Fibroblast of pulmonary artery (primary cell): ENCODE measurements around the gene CACNA2D3.

Experiments used
- DNase-seq: peaks from one replicate; pipeline ENCODE4 v3.0.0-alpha.2; 2010; ENCODE audit warnings: low read depth
- H3K4me3 ChIP-seq: replicated peaks from 2 replicates; pipeline ENCODE4 v1.5.1; 2011; ENCODE audit warnings: low read depth, mild to moderate bottlenecking, control low read depth, low read length, moderate library complexity
- TF ChIP-seq, protein P1 (sequence below): IDR thresholded peaks from 2 replicates; pipeline ENCODE4 v1.5.1; 2011; ENCODE audit warnings: mild to moderate bottlenecking, control low read depth, low read length, inconsistent platforms; ENCODE audit errors: missing control alignments

The CACNA2D3 gene

DNA sequence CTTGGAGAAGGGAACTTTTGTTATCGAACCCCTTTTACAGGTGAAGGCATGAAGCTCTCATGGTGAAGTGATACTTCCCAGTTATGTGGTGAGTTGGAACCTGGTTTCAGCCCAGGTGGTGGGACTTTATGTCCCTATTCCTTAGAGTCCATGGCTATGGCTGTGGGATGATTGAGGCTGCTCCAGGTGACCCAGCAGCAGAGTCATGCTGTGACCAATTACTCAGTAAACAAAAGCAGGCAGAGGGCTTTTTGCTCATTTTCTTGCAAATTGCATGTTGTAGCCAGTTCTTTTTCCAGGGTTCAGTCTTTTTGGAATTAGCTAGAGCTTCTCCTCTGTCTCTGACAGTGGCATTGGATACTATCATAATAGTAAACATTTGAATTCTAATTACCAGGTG lies 70.7 kb downstream of the CACNA2D3 start:
- TF ChIP-seq, protein P1, sequence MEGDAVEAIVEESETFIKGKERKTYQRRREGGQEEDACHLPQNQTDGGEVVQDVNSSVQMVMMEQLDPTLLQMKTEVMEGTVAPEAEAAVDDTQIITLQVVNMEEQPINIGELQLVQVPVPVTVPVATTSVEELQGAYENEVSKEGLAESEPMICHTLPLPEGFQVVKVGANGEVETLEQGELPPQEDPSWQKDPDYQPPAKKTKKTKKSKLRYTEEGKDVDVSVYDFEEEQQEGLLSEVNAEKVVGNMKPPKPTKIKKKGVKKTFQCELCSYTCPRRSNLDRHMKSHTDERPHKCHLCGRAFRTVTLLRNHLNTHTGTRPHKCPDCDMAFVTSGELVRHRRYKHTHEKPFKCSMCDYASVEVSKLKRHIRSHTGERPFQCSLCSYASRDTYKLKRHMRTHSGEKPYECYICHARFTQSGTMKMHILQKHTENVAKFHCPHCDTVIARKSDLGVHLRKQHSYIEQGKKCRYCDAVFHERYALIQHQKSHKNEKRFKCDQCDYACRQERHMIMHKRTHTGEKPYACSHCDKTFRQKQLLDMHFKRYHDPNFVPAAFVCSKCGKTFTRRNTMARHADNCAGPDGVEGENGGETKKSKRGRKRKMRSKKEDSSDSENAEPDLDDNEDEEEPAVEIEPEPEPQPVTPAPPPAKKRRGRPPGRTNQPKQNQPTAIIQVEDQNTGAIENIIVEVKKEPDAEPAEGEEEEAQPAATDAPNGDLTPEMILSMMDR, result no peak
- no peak overlapping the region for H3K4me3 ChIP-seq
- no peak for DNase-seq

DNA sequence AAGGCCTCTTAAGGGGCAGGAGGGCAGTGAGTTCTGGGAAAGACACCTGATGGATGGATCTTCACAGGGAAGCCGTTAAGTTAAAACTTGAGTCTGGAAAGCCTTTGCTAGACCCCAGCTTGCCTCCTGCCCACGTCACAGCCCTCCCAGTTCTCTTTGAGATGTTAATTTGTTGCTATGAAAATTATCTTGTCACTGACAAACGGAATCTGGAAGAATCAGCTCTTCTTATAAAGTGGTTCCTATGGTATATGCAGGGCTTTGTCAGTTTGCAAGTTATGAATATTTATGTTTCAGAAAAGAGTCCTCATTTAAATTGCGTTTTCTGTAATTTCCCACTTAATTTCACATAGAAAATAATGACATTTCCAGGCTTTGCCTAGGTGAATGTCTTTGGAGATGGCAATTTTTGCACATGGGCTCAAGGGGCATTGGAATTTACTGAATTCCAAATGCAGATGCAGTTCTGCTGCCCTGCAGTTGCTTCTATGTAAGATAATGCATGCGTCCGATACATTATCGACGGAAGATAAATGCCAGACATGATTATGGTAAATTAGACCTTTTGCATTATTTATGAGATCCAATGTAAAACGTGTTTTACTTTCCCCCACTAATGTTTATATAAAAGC lies 74.1 kb downstream of the CACNA2D3 start:
- TF ChIP-seq, protein P1, result no peak
- no peak for DNase-seq

DNA sequence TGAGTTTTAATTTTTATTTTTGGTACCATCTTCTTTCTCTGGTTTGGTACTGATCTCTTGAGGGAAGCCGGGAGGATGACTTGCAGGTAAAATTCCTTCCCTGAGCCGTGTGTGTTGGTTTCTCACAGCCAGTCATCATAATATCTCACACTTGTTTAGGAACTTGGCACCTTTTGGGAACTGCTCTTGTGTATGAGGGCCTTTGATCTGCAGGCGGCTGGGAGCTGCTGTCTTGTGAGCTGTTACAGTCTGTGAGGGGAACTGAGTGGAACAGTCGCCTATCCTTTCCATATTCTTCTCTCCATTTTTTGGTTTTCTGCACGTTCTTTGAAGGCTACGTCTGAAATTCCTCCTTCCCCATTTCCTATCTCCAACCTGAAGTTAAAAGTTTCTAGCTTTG lies 75.2 kb downstream of the CACNA2D3 start:
- DNase-seq, result no peak
- TF ChIP-seq, protein P1, result no peak
- no peak overlapping the region for H3K4me3 ChIP-seq

More for the DNA sequence above, 74.1 kb downstream of the CACNA2D3 start:
- no peak overlapping the region for H3K4me3 ChIP-seq

DNA sequence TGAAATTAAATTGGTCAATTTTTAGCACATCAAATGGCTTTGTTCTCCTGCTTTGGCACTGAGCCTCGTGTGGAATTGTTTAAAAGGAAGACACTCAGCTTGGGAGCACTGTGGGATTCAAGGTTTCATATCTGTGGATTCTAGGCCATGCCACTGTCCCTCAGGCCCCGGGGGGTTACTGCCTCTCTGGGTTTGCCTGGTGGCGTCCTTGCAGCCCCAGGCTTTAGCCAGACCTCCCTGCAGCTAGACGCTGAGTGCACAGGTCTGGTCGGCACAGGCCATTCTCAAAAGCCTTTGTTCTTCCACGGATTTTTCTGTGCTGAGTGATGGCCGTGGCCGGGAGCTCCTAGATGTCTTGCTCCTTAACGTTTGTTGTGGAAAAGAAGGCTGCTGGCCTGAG lies 76.2 kb downstream of the CACNA2D3 start:
- TF ChIP-seq, protein P1, result no peak

DNA sequence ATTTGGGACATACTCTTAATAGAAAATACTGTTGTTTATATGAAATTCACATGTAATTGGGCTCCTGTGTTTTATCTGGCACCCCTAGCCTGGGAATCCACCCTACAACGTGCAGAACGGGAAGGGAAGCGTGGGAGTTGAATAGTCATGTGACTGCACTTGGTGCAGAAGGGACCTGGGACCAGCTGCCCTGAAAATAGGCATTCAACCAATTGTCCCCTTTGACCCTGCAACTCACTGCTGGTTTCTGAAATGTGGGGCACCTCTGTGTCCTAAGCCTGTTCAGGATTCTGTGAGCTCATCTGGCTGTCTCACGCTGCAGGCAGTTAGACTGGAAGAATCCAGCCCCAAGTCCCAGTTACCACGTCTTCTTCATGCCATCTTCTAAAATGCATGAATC lies 79.7 kb downstream of the CACNA2D3 start:
- TF ChIP-seq, protein P1, result no peak
- H3K4me3 ChIP-seq, result no peak overlapping the region
- DNase-seq, result no peak

More for the DNA sequence above, 76.2 kb downstream of the CACNA2D3 start:
- no peak for DNase-seq
- H3K4me3 ChIP-seq, result no peak overlapping the region

- no peak for DNase-seq
- TF ChIP-seq, protein P1, result no peak
- H3K4me3 ChIP-seq, result no peak overlapping the region
Measured at GRCh38 chr3:54202651-54203248, 80.4 kb downstream of the CACNA2D3 start.

GRCh38 chr3:54206874-54207273 lies 84.5 kb downstream of the CACNA2D3 start:
- no peak overlapping the region for H3K4me3 ChIP-seq
- no peak for DNase-seq

More at GRCh38 chr3:54206874-54207273, 84.5 kb downstream of the CACNA2D3 start:
- TF ChIP-seq, protein P1, result no peak
